EL (cell line): ENCODE results near the gene CACNA1I.
"Not testable (repeated sequence)": the region's sequence is repeated elsewhere in the genome, so short reads cannot be mapped to it uniquely, and the experiment has no call there.

Experiments
- DNase-seq: peaks from one replicate; pipeline ENCODE4 v3.0.0-alpha.2; 2016

The CACNA1I gene

GRCh38 chr22:39570665-39571064 lies at the start of gene CACNA1I:
CACNA1I (plus strand) TSS chr22:39570753; CDS start chr22:39570753, 0 bp downstream.
- DNase-seq, result no peak

DNA sequence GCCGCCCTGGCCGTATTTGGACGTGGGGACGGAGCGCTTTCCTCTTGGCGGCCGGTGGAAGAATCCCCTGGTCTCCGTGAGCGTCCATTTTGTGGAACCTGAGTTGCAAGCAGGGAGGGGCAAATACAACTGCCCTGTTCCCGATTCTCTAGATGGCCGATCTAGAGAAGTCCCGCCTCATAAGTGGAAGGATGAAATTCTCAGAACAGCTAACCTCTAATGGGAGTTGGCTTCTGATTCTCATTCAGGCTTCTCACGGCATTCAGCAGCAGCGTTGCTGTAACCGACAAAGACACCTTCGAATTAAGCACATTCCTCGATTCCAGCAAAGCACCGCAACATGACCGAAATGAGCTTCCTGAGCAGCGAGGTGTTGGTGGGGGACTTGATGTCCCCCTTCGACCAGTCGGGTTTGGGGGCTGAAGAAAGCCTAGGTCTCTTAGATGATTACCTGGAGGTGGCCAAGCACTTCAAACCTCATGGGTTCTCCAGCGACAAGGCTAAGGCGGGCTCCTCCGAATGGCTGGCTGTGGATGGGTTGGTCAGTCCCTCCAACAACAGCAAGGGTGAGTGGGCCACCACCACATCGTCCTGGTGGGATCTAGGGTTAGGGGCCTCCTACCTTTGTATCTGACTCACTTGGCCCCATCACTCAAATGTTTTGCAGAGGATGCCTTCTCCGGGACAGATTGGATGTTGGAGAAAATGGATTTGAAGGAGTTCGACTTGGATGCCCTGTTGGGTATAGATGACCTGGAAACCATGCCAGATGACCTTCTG lies 49.3 kb upstream of the CACNA1I start:
- DNase-seq, result not testable (repeated sequence)

DNA sequence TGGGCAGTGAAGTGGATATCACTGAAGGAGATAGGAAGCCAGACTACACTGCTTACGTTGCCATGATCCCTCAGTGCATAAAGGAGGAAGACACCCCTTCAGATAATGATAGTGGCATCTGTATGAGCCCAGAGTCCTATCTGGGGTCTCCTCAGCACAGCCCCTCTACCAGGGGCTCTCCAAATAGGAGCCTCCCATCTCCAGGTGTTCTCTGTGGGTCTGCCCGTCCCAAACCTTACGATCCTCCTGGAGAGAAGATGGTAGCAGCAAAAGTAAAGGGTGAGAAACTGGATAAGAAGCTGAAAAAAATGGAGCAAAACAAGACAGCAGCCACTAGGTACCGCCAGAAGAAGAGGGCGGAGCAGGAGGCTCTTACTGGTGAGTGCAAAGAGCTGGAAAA lies 48.5 kb upstream of the CACNA1I start:
- not testable (repeated sequence) for DNase-seq

- peak; percentile 74 for DNase-seq
These were observed 47.8 kb upstream of the CACNA1I start for GRCh38 chr22:39522567-39523300.

DNA sequence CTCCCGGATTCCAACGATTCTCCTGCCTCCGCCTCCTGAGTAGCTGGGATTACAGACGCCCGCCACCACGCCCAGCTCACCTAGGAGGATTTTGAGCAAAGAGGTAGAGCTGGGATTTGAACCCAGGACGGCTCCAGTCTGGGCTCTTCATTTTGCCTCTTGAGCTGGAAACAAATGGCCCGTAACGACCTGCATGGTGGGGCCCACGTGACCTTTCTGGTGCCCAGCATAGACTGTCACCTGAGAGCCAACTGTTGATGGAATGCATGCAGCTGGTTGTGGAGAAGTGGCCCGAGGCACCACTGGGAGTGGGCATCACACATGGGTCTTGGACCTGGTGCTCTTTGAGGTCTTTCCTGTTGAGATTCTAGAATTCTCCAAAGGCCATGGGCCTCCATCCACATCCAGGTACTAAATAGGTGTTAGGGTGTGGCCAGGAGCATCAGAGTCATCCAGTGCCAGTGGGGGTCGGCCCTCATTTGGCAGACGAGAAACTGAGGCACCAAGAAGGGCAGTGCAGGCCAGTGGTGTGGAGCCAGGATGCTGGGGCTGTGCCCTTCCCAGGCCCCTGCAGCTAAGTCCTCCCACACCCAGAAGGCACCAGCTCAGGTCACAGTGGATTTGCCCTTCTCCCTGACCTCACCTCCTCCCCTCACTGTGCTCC lies 46.3 kb upstream of the CACNA1I start:
- peak; percentile 41 for DNase-seq

GRCh38 chr22:39524753-39525657 lies 45.5 kb upstream of the CACNA1I start:
- DNase-seq, result no peak

- DNase-seq, result no peak
These were observed 44.9 kb upstream of the CACNA1I start for GRCh38 chr22:39525658-39525975.

DNA sequence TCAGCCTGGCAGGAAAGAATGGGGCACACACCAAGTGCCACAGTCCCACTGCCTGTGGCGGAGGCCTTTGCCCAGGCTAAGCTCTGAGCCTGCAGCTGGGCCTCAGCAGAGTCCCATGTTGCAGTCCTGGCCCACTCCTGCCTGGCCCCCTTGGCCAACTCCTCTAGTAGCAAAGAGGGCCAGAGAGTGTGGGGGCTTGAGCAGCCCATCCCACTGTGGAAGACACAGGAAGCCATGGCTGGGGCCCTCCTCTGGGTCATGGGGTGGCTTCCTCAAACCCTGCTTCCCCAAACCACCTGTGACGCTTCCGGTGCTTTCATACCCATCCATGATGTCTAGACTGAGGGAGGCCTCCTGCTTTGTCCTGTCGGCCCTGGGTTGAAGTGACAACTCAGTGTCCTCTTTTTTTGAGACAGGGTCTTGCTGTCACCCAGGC lies 43.8 kb upstream of the CACNA1I start:
- no peak for DNase-seq

DNA sequence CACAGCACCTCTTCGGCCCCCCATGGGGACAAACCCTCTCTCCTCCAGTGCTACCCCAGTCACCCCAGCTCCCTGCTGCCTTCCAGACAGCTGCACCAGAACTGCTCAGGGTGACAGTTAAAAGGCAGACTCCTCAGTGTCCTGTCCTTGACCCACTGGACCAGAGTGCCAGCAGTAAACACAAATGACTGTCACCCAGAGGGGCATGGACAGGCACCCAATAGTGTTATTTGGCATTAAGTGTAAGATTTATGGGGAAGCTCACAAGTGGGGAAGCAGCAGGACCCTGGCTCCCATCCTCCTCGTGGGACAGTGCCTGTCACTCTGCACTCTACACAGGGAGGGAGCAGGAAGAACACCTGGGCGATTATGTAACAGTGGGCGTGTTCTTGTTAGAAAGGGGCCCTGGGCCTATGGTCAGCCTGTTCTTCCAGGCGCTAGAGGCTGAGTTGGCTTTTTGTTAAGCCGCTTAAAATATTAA lies 43.0 kb upstream of the CACNA1I start:
- no peak for DNase-seq

- peak; percentile 39 for DNase-seq
These were observed 42.4 kb upstream of the CACNA1I start for GRCh38 chr22:39528080-39528661.

- peak; percentile 86 for DNase-seq
These were observed 41.7 kb upstream of the CACNA1I start for GRCh38 chr22:39528681-39529486.

GRCh38 chr22:39529487-39529851 lies 41.1 kb upstream of the CACNA1I start:
- DNase-seq, result no peak

DNA sequence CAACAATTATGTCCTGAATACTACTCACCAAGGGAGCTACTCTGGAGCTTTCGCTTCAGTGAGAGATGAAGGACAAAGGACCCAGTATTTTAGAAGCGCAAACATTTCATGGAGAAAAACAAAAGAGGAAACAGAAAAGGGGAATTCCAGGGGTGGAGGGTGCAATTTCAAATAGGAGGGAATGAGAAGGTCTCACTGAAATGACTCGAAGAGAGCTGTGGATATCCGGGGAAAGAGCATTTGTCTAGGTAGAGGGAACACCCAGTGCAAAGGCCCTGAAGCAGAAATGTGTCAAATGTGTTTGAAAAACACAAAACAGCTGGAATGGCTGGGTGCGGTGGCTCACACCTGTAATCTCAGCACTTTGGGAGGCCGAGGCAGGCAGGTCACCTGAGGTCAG lies 40.4 kb upstream of the CACNA1I start:
- DNase-seq, result no peak

- DNase-seq, result peak; percentile 45
These were observed 39.7 kb upstream of the CACNA1I start for GRCh38 chr22:39530692-39531331.

DNA sequence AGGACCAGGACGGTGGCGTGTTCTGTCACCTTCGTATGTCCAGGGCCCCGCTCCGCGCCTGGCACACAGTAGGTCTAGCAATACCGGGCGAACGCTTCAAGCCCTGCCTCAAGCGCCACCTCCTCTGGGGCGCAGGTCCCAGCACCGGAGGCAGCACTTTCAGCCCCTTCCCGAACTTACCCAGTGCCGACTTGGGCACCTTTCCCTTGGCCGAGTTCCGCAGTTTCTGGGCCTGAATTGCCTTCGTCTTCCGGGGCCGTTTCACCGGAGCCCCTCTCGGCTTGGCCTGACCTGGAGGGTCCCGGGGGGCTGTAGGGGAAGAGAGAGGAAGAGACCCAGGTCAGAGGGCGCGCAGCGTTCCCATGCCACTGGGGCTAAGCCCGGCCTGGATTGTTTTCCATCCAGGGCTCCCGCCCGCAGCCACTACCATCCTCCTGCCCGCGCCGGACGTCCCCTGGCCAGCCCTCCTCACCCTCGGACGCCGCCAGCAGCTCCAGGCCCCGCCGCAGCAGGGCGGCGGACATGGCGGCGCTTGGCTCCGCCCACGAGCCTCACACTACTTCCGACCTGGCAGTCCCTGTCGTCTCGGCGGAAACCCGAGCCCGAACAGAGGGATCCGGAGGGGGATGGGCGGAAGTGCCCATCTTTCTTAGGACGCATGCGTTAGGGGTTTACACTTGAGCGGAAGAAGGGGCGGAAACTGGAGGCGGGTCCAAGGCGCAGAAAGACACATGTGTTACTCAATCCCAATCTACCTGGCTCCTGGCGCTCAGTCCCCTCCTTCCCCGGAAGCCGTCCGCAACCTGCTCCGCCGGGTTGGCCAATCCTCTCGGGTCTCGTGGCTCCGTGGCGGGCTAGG lies 38.1 kb upstream of the CACNA1I start, which contains the start of gene RPS19BP1:
TSS of gene RPS19BP1 (minus strand) at position 534 of the 859 bp plus-strand sequence. CDS start at position 524, 10 bp downstream.
- peak; percentile 100 for DNase-seq

GRCh38 chr22:39534092-39534506 lies 36.5 kb upstream of the CACNA1I start:
- no peak for DNase-seq

- DNase-seq, result peak; percentile 76
These were observed 35.8 kb upstream of the CACNA1I start for GRCh38 chr22:39534591-39535356.

GRCh38 chr22:39535357-39535725 lies 35.2 kb upstream of the CACNA1I start:
- no peak for DNase-seq
